CD14-positive monocyte (primary cell): ENCODE results near the gene RRP12. TPM values are rescaled to one million over a fixed set of nuclear protein-coding genes. Genes with fewer than 3 reads are reported as not detected.
A peak's percentile ranks its signal among the peaks of the same experiment; 100 is the strongest.

ENCODE experiments used
- DNase-seq, 3 donors: peaks; one replicate each; pipeline ENCODE4 v3.0.0-alpha.2; 2011 to 2022
- H2AFZ ChIP-seq: 2 replicates; pipeline ENCODE4 v1.6.0; 2012; ENCODE audit warnings: mild to moderate bottlenecking, low read depth, low read length, inconsistent platforms; ENCODE audit not compliant: insufficient read depth, poor library complexity, severe bottlenecking
- H3K27ac ChIP-seq, 2 donors: 1 replicate in 1 of 2; 2 replicates in 1 of 2; pipeline ENCODE4 v1.5.1; 2012 to 2013; ENCODE audit warnings: low read length in 2 of 2, control low read depth in 1 of 2, inconsistent platforms in 1 of 2, low read depth in 1 of 2, mild to moderate bottlenecking in 1 of 2
- H3K27me3 ChIP-seq, 2 donors: one replicate each; pipeline versions ENCODE4 v1.6.0 to v1.6.1; 2011 to 2013; ENCODE audit warnings: low read length in 2 of 2; ENCODE audit not compliant: control insufficient read depth in 2 of 2, insufficient read depth in 2 of 2
- H3K36me3 ChIP-seq, 2 donors: replicated peaks in 1 of 2; 1 replicate in 1 of 2; 2 replicates in 1 of 2; pipeline versions ENCODE4 v1.5.1 to v1.6.1; 2012 to 2013; ENCODE audit warnings: low read length in 2 of 2, control low read depth in 1 of 2, inconsistent platforms in 1 of 2, mild to moderate bottlenecking in 1 of 2; ENCODE audit not compliant: insufficient read depth in 2 of 2, control insufficient read depth in 1 of 2
- H3K4me1 ChIP-seq, 2 donors: 1 replicate in 1 of 2; 2 replicates in 1 of 2; pipeline versions ENCODE4 v1.5.1 to v1.6.1; 2012 to 2013; ENCODE audit warnings: low read length in 2 of 2, control low read depth in 1 of 2, inconsistent platforms in 1 of 2, mild to moderate bottlenecking in 1 of 2, moderate library complexity in 1 of 2; ENCODE audit not compliant: insufficient read depth in 2 of 2, control insufficient read depth in 1 of 2
- H3K4me2 ChIP-seq: replicated peaks from 2 replicates; pipeline ENCODE3; 2012; ENCODE audit warnings: low read length, moderate library complexity, mild to moderate bottlenecking; ENCODE audit not compliant: poor library complexity, severe bottlenecking; ENCODE audit errors: extremely low read depth
- H3K4me3 ChIP-seq, 3 experiments: fragments of 200-600 bp in 1 of 3; sonication (generic) in 1 of 3; replicated peaks in 1 of 3; 1 replicate in 2 of 3; 2 replicates in 1 of 3; pipeline ENCODE4 v1.5.1; 2011 to 2013; ENCODE audit warnings: low read length in 3 of 3, mild to moderate bottlenecking in 3 of 3, control low read depth in 2 of 3, low read depth in 2 of 3, inconsistent platforms in 1 of 3, moderate library complexity in 1 of 3
- H3K79me2 ChIP-seq: 2 replicates; pipeline ENCODE4 v1.6.0; 2012; ENCODE audit warnings: mild to moderate bottlenecking, control low read depth, inconsistent platforms, low read length, moderate library complexity; ENCODE audit not compliant: insufficient read depth
- H3K9ac ChIP-seq: 2 replicates; pipeline ENCODE4 v1.6.0; 2017; ENCODE audit warnings: low read length, mild to moderate bottlenecking; ENCODE audit not compliant: insufficient read depth, poor library complexity, severe bottlenecking
- H3K9me3 ChIP-seq, 2 donors: replicated peaks in 1 of 2; 1 replicate in 1 of 2; 2 replicates in 1 of 2; pipeline versions ENCODE4 v1.5.1 to v1.6.1; 2012 to 2013; ENCODE audit warnings: low read length in 2 of 2, control low read depth in 1 of 2; ENCODE audit not compliant: control insufficient read depth in 1 of 2, insufficient read depth in 1 of 2
- H4K20me1 ChIP-seq: 2 replicates; pipeline ENCODE4 v1.6.0; 2012; ENCODE audit warnings: mild to moderate bottlenecking, low read length, control low read depth, moderate library complexity; ENCODE audit not compliant: insufficient read depth
- H3K27ac Mint-ChIP-seq, 7 donors: one replicate each; pipeline ENCODE4 v1.8.0; 2020; ENCODE audit warnings: mild to moderate bottlenecking in 7 of 7, mixed read lengths in 7 of 7, moderate library complexity in 6 of 7, inconsistent platforms in 2 of 7
- H3K27me3 Mint-ChIP-seq, 3 donors: one replicate each; pipeline ENCODE4 v1.8.0; 2021 to 2022; ENCODE audit warnings: low read depth in 3 of 3, mild to moderate bottlenecking in 3 of 3, mixed read lengths in 3 of 3, moderate library complexity in 3 of 3, inconsistent platforms in 1 of 3
- H3K36me3 Mint-ChIP-seq, 2 donors: one replicate each; pipeline ENCODE4 v1.8.0; 2020; ENCODE audit warnings: mixed read lengths in 2 of 2, inconsistent platforms in 1 of 2, mild to moderate bottlenecking in 1 of 2
- H3K4me1 Mint-ChIP-seq: one replicate; pipeline ENCODE4 v1.8.0; 2020; ENCODE audit warnings: mild to moderate bottlenecking, mixed read lengths
- H3K4me3 Mint-ChIP-seq, 2 donors: one replicate each; pipeline ENCODE4 v1.8.0; 2020; ENCODE audit warnings: mild to moderate bottlenecking in 2 of 2, mixed read lengths in 2 of 2, moderate library complexity in 1 of 2
- H3K9me3 Mint-ChIP-seq, 7 donors: one replicate each; pipeline ENCODE4 v1.8.0; 2020 to 2022; ENCODE audit warnings: mixed read lengths in 7 of 7, mild to moderate bottlenecking in 6 of 7, moderate library complexity in 6 of 7, inconsistent platforms in 2 of 7
- WGBS: methylation state at CpG from one replicate; pipeline ENCODE4 v1.1.5; 2013; ENCODE audit warnings: missing lambda C conversion rate; ENCODE audit not compliant: insufficient coverage; 5-methylcytosine and 5-hydroxymethylcytosine counted together
- intact Hi-C, 2 donors: fragments of 100-400 bp; cut with micrococcal nuclease; formaldehyde crosslinking; loops; one replicate each; pipeline versions ENCODE4 v1.15.0 to v1.15.1; 2023
- polyA plus RNA-seq, 3 donors: library from polyadenylated mRNA; depleted of rRNA in 1 of 3; unstranded in 2 of 3; stranded (reverse) in 1 of 3; fragments of 300-500 nt in 2 of 3; fragments of >200 nt in 1 of 3; fragmentation: Illumina TruSeq in 2 of 3; gene quantifications; 1 replicate in 2 of 3; 2 replicates in 1 of 3; pipeline ENCODE4 v1.2.3, GENCODE V29; 2012 to 2021
- TF ChIP-seq, protein P1 (sequence below): fragments of 200-600 bp; IDR thresholded peaks from one replicate; pipeline ENCODE4 v1.8.0; 2022; ENCODE audit warnings: antibody characterized with exemption, mild to moderate bottlenecking

RRP12 gene
- polyA plus RNA-seq, 3 donors = 31.0 to 98.7 (median 44.3) TPM

DNA sequence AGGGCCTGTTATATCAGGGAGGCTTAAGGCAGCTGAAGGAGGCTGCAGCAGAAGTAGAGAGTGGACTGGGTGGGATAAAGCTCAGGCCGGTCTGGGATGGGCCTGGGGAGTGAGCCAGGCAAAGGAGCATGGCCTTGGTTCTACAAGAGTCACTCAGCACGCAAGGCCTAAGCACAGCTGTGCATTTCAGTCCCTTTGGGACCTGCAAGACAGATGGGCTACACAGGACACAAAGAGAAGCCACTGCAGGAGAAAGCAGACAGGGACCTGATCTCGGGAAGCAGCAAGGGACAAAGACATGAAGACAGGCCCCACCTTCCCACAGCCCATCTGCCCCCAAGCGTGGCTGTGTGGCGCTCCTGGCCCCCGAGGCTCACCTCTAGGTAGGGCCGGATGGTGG lies 29.4 kb downstream of the RRP12 start:
- intact Hi-C loops = no loop called here
- H3K9ac ChIP-seq = no peak overlapping the region
- peaks cover 93 to 100% of the 10 kb centered on the region in 2 donors for H3K4me1 ChIP-seq
- H2AFZ ChIP-seq = no peak overlapping the region
- H3K4me1 Mint-ChIP-seq = peaks cover 87% of the 10 kb centered on the region
- DNase-seq = no peak
- H3K4me3 Mint-ChIP-seq = no peak overlapping the region
- peaks cover 0 to 3% (median 0%) of the 10 kb centered on the region in 3 donors for H3K27me3 Mint-ChIP-seq
- peaks cover 50 to 75% of the 10 kb centered on the region in 2 donors for H3K36me3 ChIP-seq
- peaks cover 65 to 88% of the 10 kb centered on the region in 2 donors for H3K36me3 Mint-ChIP-seq
- H3K27me3 ChIP-seq = no peaks in the 10 kb centered on the region
- 100% methylated on average over 4 of the region's 7 CpGs for WGBS
- TF ChIP-seq, protein P1, sequence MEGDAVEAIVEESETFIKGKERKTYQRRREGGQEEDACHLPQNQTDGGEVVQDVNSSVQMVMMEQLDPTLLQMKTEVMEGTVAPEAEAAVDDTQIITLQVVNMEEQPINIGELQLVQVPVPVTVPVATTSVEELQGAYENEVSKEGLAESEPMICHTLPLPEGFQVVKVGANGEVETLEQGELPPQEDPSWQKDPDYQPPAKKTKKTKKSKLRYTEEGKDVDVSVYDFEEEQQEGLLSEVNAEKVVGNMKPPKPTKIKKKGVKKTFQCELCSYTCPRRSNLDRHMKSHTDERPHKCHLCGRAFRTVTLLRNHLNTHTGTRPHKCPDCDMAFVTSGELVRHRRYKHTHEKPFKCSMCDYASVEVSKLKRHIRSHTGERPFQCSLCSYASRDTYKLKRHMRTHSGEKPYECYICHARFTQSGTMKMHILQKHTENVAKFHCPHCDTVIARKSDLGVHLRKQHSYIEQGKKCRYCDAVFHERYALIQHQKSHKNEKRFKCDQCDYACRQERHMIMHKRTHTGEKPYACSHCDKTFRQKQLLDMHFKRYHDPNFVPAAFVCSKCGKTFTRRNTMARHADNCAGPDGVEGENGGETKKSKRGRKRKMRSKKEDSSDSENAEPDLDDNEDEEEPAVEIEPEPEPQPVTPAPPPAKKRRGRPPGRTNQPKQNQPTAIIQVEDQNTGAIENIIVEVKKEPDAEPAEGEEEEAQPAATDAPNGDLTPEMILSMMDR = no peak
- H3K9me3 ChIP-seq = peaks cover 0 to 3% of the 10 kb centered on the region in 2 donors
- H3K4me3 ChIP-seq = no peak overlapping the region
- no peaks in the 10 kb centered on the region for H4K20me1 ChIP-seq
- H3K4me2 ChIP-seq = no peak overlapping the region
- H3K9me3 Mint-ChIP-seq = peaks cover 3 to 9% (median 6%) of the 10 kb centered on the region in 7 donors
- peak overlapping the region; percentile 37 to 75 for H3K27ac ChIP-seq
- peak overlapping the region; percentile 70 to 93 (median 88) for H3K27ac Mint-ChIP-seq
- peaks cover 31% of the 10 kb centered on the region for H3K79me2 ChIP-seq

DNA sequence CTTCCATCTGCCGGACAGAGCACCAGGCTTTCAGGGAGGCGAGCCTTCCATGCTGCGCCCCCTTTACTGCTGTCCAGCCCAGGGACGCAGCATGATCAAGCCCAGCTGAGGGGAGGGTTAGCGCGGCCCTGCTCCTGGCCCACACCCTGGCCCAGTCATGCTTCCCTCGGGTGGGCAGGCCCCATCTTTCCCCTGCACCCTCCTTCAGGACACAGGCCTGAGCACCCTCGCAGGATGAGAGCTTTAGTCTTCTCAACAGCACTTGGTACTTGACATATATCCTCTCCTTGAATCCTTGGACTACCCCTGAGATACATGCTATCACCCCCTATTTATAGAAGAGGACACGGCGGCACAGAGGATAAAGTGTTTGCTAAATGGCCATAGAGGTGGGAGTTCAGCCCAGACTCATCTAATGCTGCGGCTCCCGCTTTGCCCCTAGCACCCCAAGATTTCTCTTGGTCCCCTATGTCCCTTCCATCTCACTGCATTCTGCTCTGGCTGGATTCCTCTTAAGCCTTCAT lies 34.0 kb downstream of the RRP12 start:
- WGBS = 82% methylated on average over 7 of the region's 12 CpGs

More for the DNA sequence above, 34.0 kb downstream of the RRP12 start:
- no peak overlapping the region for H2AFZ ChIP-seq
- H3K4me1 ChIP-seq = peaks cover 94 to 100% of the 10 kb centered on the region in 2 donors
- DNase-seq = no peak
- H3K36me3 Mint-ChIP-seq = peaks cover 79 to 97% of the 10 kb centered on the region in 2 donors
- peaks cover 18% of the 10 kb centered on the region for H3K79me2 ChIP-seq
- H3K4me3 Mint-ChIP-seq = no peak overlapping the region
- peaks cover 95% of the 10 kb centered on the region for H3K4me1 Mint-ChIP-seq
- intact Hi-C loops = loop anchor here in 1 of 2 donors (5.0 kb wide), 2 partner anchors 35 kb away; partner anchors contain the start of genes FRAT2 and RRP12
- peak overlapping the region; percentile 96 to 99 (median 98) for H3K27ac Mint-ChIP-seq
- no peaks in the 10 kb centered on the region for H3K9me3 ChIP-seq
- H3K9ac ChIP-seq = no peak overlapping the region
- H3K4me3 ChIP-seq = peak overlapping the region in 1 of 3 experiments; percentile 32
- peaks cover 0 to 3% (median 0%) of the 10 kb centered on the region in 7 donors for H3K9me3 Mint-ChIP-seq
- H3K27ac ChIP-seq = peak overlapping the region; percentile 91 to 100
- no peaks in the 10 kb centered on the region for H4K20me1 ChIP-seq
- H3K27me3 Mint-ChIP-seq = peaks cover 0 to 3% (median 1%) of the 10 kb centered on the region in 3 donors
- H3K4me2 ChIP-seq = peak overlapping the region; percentile 13
- peaks cover 50 to 82% of the 10 kb centered on the region in 2 donors for H3K36me3 ChIP-seq
- TF ChIP-seq, protein P1 = no peak
- H3K27me3 ChIP-seq = no peaks in the 10 kb centered on the region
